ENCODE results near the gene SLC39A1.
"Not testable (repeated sequence)": the region's sequence is repeated elsewhere in the genome, so short reads cannot be mapped to it uniquely, and the experiment has no call there.

SLC39A1 gene

GRCh38 chr1:153928791-153929341, 34.5 kb downstream of the SLC39A1 start:
- DNase-seq: no peak

GRCh38 chr1:153928245-153928644, 35.1 kb downstream of the SLC39A1 start:
- no peak for DNase-seq

- DNase-seq: no peak
Measured at GRCh38 chr1:153926405-153926804, 36.9 kb downstream of the SLC39A1 start.

GRCh38 chr1:153922972-153923925, 40.1 kb downstream of the SLC39A1 start, which contains the start of gene GATAD2B:
GATAD2B (minus strand) TSS chr1:153922972; CDS start chr1:153828347, 94,625 bp downstream.
- peak; percentile 99 for DNase-seq

- peak; percentile 37 for DNase-seq
Measured at GRCh38 chr1:153922076-153922971, 41.0 kb downstream of the SLC39A1 start.

- no peak for DNase-seq
Measured at GRCh38 chr1:153921803-153922075, 41.6 kb downstream of the SLC39A1 start.

- DNase-seq: no peak
Measured at GRCh38 chr1:153921080-153921802, 42.1 kb downstream of the SLC39A1 start.

- peak; percentile 57 for DNase-seq
Measured at GRCh38 chr1:153919876-153920852, 43.2 kb downstream of the SLC39A1 start.

GRCh38 chr1:153916297-153916696, 47.0 kb downstream of the SLC39A1 start:
- DNase-seq: no peak

- no peak for DNase-seq
Measured at GRCh38 chr1:153912349-153912748, 51.0 kb downstream of the SLC39A1 start.

- not testable (repeated sequence) for DNase-seq
Measured at GRCh38 chr1:153910560-153910959, 52.8 kb downstream of the SLC39A1 start.
